OCI-M2 (cell line): ENCODE results near the gene DLG5.

Experiments
- DNase-seq: peaks from one replicate; lab custom pipeline; 2025; ENCODE audit not compliant: unreplicated experiment; lab: John Stamatoyannopoulos, UW

The DLG5 gene

DNA sequence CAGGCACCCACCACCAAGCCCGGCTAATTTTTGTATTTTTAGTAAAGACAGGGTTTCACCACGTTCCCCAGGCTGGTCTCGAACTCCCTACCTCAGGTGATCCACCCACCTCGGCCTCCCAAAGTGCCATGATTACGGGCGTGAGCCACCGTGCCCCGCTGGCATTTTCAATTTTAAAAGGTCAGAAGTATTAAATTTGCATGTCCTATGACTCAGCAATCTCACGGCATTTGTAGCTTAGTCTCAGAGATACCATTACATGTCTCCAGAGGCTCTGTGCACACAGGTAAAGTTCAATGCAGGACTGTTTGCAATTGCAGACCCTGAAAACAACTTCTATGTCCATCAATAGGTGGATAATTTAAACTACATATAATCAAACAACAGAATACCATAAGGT is 99.2 kb downstream of the DLG5 start:
- no peak for DNase-seq

DNA sequence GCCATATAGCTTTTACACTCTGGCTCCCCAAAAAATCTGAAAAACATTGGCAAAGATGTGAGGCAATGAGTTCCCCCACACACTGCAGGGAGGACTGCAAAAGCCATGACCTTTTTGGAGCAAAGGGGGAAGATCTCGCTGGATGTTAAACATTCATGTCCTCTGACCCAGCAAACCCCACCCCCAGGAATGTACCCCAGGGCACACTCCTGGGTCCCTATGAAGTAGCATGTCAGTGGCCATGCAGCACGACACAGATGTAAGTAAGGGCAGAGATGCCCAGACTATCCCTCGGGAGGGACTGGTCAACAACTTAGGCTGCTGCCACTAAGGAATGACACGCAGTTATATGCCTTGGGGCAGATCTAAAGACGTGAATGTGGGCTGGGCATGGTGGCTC is 100.6 kb downstream of the DLG5 start:
- DNase-seq = no peak

DNA sequence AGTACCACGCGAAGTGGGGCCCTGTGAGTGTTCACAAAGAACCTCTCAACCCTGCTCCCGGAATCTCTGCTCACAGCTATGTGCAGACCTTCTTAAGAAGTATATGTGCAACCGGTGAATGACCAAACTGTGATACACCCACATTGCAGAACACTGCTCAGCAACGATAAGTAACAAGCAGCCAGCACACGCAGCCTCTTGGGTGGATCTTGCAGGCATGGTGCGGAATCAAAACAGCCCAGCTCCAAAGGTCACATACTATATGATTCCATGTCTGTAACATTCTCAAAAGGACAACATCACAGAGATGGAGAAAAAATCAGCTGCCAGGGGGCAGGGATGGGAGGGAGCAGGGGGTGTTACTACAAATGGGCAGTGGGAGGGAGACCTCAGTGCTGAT is 101.6 kb downstream of the DLG5 start:
- no peak for DNase-seq

DNA sequence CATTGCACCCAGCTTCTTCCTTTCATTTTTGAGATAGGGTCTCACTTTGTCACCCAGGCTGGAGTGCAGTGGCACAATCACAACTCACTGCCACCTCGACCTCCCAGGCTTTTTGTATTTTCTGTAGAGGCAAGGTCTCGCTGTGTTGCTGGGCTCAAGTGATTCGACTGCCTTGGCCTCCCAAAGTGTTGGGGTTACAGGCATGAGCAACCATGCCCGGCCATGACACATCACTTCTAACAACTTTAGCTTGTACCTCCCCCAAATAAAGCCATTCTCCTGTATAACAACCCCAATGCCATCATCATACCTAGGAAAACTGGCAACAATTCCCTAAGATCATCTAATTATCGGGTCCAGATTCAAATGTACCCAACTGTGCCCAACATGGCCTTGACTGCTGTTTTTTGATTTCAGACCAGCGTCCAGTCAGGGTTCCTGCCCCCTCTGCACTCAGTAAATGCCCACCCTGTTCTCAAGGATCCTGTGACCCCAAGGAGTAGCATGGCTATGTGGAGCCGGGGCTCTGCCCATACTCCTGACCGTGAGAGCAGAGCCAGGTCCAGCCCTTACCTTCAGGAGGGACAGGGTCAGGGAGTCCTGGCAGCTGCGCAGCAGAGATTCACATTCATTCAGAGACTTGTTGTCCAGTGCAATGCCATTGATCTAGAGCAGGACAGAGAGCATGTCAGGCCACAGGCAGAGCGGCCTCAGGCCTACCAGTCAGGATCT is 102.6 kb downstream of the DLG5 start:
- no peak for DNase-seq

DNA sequence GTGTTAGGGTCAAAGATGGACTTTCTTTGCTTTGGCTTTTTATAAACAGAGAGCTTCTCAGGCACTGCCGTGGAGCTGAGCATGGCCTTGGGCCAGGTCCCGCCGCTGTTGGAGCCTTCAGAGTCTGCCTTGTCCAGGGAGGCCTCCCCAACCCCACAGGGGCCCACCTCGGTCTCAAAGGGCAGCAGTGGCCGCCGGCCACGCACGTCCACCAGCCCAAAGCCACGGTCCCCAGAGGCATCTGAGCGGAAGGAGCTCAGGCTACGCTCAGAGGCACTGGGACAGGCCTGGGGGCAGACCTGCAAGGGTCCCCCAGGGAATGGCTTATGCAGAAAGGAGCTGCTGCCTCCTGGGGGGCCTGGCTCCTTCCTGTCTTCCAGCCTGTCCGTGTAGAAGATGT is 105.0 kb downstream of the DLG5 start:
- no peak for DNase-seq

DNA sequence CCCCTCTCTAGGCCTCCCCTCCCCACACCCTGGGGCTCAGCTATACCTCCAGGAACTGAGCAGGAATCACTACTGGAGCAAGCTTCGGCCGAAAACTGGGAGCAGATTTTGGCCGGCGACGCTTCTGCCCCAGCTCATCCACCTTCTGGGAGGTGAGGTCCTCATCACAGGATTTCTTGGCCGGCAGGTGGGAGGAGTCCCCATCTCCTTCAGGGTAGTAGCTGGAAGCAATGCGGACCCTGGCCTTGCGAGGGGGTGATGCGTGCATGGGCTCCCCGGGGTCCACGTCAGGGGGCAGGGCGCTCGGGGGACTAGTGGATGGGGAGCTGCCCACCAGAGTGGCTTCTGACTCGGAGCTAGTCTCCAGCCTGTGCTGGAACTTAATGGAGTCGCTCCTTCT is 105.5 kb downstream of the DLG5 start:
- no peak for DNase-seq

DNA sequence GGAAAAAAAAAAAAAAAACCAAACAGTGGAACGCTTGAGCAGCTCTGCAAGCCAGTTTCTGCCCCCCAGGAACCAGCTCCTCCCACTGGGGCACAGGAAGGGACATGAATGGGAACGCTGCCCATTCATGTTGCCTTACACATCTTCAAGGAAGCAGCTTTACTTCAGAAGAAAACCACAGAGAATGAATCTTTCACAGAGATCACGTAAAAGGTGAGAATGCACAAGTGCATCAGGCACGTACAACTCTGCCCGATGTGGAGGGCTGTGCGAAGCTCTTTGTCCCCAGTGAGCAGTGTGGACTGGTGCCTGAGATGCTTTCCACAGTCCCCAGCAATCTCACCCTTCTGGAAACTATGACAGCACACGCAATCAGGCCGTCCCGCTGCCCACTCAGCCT is 106.2 kb downstream of the DLG5 start:
- DNase-seq = no peak

DNA sequence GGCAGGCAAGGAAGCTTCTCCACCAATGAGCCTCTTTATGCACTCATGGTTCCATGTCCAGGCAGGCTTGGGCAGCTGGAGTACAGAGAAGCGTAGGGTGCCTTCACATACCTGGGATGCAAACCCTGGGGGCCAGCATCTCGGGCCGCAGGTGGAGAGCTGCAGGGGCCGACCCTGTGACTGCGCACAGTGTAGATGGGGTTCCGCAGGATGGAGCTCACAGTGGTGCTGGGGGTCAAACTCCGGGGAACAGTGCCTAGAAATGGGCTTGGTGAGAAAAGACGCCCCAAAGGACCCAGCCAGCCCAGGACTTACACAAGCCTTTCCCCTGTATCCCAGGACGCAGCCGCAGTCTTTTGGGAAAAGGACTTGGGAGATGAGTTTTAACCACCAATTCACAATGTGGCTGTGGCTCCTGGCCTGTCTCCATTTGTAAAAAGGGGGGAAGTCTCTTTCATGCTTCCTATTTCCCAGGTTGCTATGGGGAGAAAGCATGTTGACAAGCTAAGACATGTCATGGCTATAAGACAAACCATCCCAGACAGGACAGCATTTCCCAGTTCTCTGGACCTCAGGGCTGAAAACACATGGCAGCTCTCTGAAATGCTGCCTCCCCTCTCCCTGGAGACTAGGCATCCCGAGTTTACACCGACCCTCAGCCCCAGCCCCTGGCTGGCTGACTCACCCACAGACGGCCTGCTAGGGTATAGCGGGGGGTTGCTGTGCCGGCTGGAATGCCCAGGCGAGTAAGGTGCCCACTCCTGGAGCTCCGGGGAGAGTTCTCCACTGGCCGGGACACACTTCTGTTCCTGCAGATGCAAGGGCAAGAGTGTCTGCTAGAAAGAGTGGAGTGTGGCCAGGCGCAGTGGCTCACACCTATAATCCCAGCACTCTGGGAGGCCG is 107.1 kb downstream of the DLG5 start:
- DNase-seq = no peak

DNA sequence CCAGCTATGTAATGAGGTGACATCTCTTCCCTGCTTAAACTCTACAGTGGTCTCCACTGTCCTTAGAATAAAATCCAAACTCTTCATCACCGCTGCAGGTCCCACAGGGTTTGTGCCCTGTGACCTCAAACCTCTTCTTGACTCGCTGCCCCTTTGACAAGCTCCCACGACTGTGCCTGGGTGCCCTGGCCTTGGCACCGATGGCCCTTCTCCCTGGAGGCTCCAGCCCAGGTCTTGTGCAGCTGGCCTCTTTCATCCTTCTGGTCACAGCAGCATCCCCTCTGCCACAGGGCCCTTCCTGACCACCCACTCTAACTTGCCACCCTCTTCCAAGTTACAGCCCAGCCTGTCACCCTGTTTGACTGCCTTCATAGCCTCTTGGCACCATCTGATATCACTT is 108.2 kb downstream of the DLG5 start:
- DNase-seq = no peak

DNA sequence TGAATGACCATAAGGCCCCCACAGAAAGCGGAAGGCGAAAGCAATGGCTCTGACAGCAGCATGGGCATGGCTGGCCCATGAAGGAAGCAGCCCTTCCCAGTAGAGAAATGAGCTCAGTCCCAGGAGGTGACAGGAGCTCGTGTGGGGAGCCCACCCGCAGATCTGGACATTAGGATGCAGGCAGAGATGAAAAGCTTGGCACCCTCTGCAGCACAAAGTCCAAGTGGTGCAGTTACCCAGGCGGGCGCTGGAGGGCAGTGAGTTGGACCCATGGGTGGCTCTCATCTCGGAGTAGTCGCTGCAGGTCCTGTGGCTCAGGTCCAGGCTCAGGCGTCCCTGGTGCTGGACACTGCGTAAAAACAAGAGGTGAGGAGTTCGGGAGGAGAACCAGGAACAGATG is 109.0 kb downstream of the DLG5 start:
- no peak for DNase-seq

DNA sequence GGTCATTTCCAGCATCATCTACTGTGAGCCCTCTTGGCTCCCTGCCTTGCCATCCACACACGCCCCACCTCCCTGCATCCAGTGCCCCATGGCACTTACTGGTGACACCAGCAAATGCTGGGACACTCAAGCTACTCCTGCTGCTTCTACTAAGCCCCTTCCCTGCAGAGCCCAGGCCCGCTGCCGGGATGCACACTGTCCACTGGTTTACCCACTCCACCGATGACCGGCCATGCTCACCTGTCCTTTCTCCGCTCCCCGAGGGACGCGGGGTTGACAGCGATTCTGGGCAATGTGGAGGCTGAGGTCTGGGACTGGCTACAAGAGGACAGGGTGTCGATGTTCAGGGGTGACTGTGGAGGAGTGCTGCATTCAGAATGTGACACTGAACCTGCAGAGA is 110.2 kb downstream of the DLG5 start:
- DNase-seq = no peak

DNA sequence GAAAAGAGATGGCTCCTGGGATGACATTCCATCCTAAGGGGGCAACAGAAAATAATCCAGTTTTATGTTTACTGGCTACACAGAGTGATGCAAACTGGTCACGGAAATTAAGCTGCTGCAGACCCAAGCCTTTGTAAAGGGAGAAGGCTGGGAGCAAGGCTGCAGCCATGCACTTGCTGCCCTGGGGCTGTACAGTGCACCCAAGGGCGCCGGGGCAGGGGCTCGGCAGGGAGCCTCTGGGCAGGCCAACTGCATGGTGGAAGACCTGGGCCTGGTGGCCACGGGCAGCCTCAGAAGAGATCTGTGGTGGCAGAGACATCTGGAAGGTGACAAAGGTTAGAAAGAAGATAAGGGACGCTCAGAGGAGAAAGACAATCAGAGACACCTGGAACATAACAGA is 113.8 kb downstream of the DLG5 start:
- DNase-seq = no peak

DNA sequence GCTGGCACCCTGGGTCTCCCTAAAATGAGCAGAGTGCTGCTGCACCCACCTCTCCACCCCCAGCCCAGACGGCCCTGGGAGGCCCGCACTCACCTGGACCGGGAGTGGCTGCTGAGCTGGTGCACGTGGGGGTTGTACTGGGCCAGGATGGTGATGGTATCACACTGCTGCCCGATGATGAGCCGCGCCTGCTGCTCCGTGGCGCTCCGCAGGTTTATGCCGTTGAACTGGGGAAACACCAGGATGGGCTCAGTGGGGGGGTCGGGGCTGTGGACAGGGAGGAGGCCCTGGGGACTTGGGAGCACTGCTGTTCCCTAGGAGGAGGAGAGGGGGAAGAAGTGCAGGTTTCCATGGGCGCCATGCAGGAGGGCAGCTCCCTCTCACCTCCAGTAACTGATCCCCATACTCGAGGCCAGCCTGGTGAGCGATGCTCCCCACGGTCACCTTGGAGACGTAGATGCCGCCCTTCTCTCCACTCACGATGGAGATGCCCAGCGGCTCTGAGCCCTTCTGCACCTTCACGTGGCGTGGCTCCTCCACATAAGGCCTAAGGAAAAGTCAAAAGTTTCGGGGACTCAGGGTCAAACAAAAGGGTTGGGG is 114.6 kb downstream of the DLG5 start:
- DNase-seq = no peak

DNA sequence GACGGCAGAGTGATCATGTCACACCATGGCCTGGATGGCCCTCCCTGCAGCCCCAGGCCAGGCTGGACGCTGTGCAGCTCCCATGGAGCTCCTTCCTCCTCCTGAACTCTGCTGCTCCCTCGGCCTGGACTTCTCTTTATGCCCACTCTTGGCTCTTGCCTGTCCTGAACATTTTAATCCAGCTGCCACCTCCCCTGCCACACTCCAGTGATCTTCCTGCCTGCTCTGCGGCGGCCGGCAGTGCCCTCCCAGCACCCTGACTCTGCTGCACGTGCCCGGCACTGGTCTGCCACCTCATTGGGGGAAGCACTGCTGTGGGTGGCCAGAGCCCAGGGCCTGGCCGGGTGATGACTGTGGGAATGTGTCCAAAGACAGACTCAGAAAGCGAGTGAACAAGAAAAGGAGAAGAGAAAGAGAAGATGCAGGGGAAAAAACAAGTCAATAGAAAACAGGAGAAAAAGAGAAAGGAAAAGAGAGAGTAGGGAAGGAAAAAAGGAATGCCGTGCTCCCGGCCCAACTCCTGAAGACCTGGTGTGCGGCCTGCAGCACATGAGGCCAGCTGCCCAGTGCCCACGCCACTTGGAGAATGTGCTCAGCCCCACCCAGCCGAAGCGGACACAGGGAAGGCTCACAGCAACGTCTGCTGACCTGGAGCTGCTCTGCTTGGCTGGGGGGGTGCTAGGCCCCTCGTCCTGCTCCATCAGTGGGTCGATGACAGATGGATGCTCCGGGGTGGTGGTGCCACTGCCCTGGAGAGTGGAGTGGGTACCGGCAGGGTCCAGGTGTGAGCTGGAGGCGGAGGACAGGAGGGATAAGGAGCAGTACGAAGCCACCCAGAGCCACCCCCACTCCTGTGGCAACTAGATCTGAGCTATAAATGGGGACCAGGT is 115.9 kb downstream of the DLG5 start:
- no peak for DNase-seq

DNA sequence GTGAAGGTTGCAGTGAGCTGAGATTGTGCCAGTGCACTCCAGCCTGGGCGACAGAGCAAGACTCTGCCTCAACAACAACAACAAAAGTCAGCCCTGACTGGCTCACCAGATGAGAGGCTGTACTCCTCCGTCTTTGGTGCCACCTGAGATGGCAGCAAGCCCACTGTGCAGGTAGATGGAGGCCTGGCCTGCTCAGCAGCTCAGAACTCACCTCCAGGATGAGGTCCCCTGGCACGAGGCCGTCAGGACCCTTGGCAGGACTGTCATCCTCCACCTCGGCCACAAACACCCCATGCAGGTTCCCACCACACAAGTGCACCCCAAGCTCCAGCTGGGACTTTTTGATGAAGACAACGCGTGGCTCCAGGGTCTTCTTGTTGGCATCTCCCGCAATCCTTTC is 117.2 kb downstream of the DLG5 start:
- DNase-seq = no peak

DNA sequence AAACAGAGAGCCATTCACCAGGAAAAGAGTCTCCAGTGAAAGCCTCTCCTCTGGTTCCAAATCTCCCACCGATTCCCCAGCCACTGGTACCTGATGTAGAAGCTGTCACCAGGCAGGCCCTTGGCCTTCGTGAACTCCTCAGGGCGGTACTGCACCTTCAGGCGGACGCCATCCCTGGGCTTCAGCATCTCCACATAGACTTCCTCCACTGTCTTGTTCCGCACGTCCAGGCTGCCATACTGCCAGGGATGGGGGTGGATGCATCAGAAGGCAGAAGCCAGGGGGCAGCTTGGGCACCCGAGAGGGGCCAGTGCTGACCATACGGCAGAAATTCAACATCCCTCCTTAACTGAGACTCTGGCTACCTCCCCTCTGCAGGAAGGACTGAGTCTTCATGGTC is 118.8 kb downstream of the DLG5 start:
- DNase-seq = no peak

DNA sequence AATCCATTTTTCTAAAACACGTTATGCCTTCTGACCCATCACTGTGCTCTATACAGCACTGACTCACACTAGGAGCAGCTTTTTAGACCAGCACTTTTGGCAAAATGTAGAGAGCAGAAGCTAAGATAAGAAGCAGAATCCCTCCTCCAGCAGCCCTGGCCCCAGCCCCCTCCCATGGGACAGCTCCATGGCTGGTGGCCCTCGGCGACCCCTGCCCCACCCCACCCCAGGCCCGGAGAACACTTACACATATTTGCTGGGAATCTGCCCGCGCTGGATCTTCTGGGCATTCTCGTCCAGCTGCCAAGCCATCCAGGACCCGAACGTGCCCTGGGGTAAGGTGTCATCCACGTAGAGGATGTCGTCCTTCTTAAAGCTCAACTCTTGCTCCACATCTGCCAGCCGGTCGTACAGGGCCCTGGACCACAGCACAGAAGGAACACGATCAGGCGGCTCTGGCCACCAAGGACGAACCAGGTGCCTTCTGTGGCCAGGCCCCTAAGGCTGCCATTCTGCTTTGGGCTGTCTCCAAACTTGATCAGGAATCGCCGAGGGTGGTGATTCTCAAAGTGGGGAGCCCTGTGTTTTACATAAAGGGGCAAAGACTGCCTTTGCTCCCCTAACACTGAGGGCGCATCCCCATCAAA is 119.9 kb downstream of the DLG5 start:
- no peak for DNase-seq

DNA sequence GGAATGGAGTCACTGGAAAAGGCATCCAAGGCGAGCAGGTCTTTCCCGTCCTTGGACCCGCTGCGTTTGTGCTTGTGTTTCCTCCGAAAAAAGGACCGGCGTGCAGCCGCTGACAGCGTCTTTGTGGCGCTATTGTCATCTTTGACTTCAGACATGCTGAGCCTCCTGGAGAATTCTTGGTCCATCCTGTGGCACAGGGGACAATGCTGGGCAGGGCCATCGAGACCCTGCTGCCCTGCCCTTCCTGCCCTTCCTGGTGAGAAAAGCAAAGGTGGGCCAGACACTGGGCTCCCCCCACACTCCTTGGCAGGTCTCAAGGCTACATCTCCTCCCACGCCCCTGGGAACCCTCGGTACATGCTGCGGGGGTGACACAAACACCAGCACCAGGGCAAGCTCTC is 120.9 kb downstream of the DLG5 start:
- DNase-seq = no peak

DNA sequence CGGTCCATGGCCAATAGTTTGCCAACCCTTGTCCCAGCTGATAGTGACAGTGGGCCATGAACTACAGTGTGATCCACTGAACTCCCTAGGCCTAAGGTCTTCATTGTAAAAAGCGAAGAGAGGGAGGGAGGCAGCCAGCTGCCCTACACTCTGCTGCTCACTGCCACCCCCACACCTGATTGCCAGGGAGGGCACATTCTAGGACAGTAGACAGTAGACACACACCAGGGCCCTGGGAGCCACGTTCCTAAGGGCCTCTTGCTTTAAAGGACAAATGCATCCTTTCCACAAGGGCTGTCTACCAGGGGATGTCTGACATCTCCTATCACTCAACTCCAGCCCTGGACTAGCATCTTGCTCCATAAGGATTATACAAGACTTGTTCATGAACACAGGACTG is 122.2 kb downstream of the DLG5 start:
- no peak for DNase-seq

DNA sequence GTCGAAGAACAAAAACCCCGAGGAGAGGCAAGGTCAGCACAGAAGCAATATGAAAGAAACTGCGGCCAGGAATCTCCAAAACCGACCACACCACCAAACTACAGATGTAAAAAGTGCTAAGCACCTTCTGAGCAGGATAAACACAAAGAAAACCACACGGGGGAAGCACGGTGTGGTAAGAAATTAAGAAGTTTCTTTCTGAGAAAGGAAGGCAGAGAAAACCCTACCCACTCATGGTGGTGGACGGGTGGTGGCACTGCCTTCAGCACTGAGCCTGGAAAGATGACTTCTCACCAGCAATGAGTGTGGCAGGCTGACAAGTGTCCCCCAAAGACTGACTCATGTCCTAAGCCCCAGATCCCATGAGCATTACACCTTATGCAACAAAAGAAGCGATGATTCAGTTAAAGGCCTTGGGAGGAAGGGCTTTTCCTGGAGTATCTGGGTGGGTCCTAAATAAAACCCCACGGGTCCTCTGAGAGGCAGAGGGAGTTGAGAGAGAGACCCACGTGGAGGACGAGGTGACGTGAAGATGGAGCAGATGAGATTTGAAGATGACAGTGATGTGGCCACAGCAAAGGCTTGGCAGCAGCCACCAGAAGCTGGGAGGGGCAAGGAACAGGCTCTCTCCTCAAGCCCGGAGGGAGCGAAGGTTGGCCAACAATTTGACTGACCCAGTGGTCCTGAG is 124.9 kb downstream of the DLG5 start:
- no peak for DNase-seq
